GM12878 (cell line): ENCODE data around the gene SH3BGRL3. TPM values are rescaled to one million over a fixed set of nuclear protein-coding genes. Genes with fewer than 3 reads are reported as not detected.

Experiments used
- BCLAF1 ChIP-seq: fragments of 450-650 bp; IDR thresholded peaks from 2 replicates; pipeline ENCODE4 v1.6.1; 2017; ENCODE audit warnings: antibody characterized with exemption, mild to moderate bottlenecking, moderate library complexity
- EED ChIP-seq: sonication (generic); IDR thresholded peaks from 2 replicates; pipeline ENCODE4 v1.6.1; 2016; ENCODE audit warnings: antibody characterized with exemption, low read depth
- EGR1 ChIP-seq, 2 experiments: IDR thresholded peaks; 1 replicate in 1 of 2; 2 replicates in 1 of 2; pipeline ENCODE4 v1.6.1; 2011 to 2012; ENCODE audit warnings: low read depth in 2 of 2, low read length in 2 of 2, borderline replicate concordance in 1 of 2, mild to moderate bottlenecking in 1 of 2, moderate library complexity in 1 of 2
- GATAD2B ChIP-seq: fragments of 450-650 bp; conservative IDR thresholded peaks from 2 replicates; pipeline ENCODE4 v1.6.1; 2017; ENCODE audit warnings: low read depth, mild to moderate bottlenecking, moderate library complexity
- HDAC6 ChIP-seq: fragments of 200-600 bp; sonication (generic); IDR thresholded peaks from one replicate; pipeline ENCODE4 v1.8.0; 2017; ENCODE audit warnings: antibody characterized with exemption; ENCODE audit not compliant: unreplicated experiment
- JUND ChIP-seq: IDR thresholded peaks from 2 replicates; pipeline ENCODE4 v1.6.1; 2012; ENCODE audit warnings: low read depth, mild to moderate bottlenecking, low read length, improper control_type of control experiment, moderate library complexity
- NFXL1 ChIP-seq: fragments of 450-650 bp; IDR thresholded peaks from 2 replicates; pipeline ENCODE4 v1.6.1; 2017; ENCODE audit warnings: antibody characterized with exemption, mild to moderate bottlenecking, borderline replicate concordance
- POLR2AphosphoS2 ChIP-seq: IDR thresholded peaks from 2 replicates; pipeline ENCODE4 v1.6.1; 2011; ENCODE audit warnings: low read depth, mild to moderate bottlenecking, low read length, improper control_type of control experiment, moderate library complexity
- RB1 ChIP-seq: fragments of 450-650 bp; formaldehyde crosslinking; IDR thresholded peaks from 2 replicates; pipeline ENCODE4 v1.6.1; 2017; ENCODE audit warnings: mild to moderate bottlenecking, borderline replicate concordance
- ZNF687 ChIP-seq: fragments of 450-650 bp; IDR thresholded peaks from 2 replicates; pipeline ENCODE4 v1.6.1; 2017; ENCODE audit warnings: mild to moderate bottlenecking, moderate library complexity
- polyA plus RNA-seq, 11 experiments: library from polyadenylated mRNA; depleted of rRNA in 4 of 11; unstranded in 6 of 11; stranded (reverse) in 5 of 11; fragments of >200 nt; fragmentation: Nextera tagmentation in 4 of 11; fragmentation: Illumina TruSeq in 1 of 11; extraction: Ambion mirVana in 4 of 11; extraction: Trizol in 1 of 11; gene quantifications; 1 replicate in 1 of 11; 2 replicates in 10 of 11; pipeline versions ENCODE4 v1.2.1 to v1.2.3, GENCODE V29; 2011 to 2016; ENCODE audit warnings: inconsistent platforms in 2 of 11, missing spikeins in 2 of 11, low read depth in 1 of 11
- total RNA-seq, 4 experiments: library from RNA; depleted of rRNA in 3 of 4; stranded (reverse); fragments of >200 nt in 3 of 4; fragmentation: Illumina TruSeq in 1 of 4; extraction: Trizol in 1 of 4; gene quantifications; 2 replicates each; pipeline versions ENCODE4 v1.2.1 to v1.2.3, GENCODE V29; 2013 to 2021
- TF ChIP-seq, protein P1 (sequence below): IDR thresholded peaks from 2 replicates; pipeline ENCODE4 v1.6.1; 2011; ENCODE audit warnings: borderline replicate concordance, low read depth, mild to moderate bottlenecking, moderate library complexity, mixed read lengths, low read length; ENCODE audit not compliant: insufficient read depth; ENCODE audit errors: extremely low read length
- TF ChIP-seq, protein P2 (sequence below): IDR thresholded peaks from 2 replicates; pipeline ENCODE4 v1.6.1; 2012; ENCODE audit warnings: mild to moderate bottlenecking, low read depth, low read length

Gene SH3BGRL3
- total and polyA plus RNA-seq, 10 of the 15 experiments (the other 5 are each of a cell fraction or from before 2014, with no cell fraction given): 39.7 to 390 (median 118) TPM

DNA sequence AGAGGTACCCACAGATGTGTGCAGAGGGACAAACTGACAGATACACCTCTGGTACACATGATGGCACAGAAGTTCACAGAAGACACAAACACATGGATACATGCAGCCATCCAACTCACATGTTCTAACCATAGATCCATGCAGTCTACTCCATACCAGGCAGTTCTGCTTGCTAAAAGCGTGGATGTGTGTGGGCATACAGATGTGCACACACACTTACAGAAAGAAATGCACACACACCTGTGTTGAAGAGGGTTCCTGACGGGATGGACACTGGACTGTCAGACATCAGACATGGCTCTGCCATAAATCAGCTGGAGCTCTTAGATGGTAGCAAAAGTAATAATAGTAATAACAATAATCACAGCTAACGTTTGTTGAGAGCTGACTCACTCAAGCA lies 44.7 kb downstream of the SH3BGRL3 start (continued):
- no peak for TF ChIP-seq ZNF687
- TF ChIP-seq EGR1 (IDR thresholded peaks at IDR 0.05; ENCODE audit: borderline replicate concordance in 1 of 2, low read depth in 2 of 2, low read length in 2 of 2): no peak
- TF ChIP-seq POLR2AphosphoS2: no peak
- no peak for TF ChIP-seq JUND
- TF ChIP-seq, protein P1, sequence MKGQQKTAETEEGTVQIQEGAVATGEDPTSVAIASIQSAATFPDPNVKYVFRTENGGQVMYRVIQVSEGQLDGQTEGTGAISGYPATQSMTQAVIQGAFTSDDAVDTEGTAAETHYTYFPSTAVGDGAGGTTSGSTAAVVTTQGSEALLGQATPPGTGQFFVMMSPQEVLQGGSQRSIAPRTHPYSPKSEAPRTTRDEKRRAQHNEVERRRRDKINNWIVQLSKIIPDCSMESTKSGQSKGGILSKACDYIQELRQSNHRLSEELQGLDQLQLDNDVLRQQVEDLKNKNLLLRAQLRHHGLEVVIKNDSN: no peak
- TF ChIP-seq EED: no peak
- TF ChIP-seq HDAC6: no peak
- TF ChIP-seq GATAD2B: no peak
- no peak for TF ChIP-seq NFXL1
- no peak for TF ChIP-seq RB1
- TF ChIP-seq BCLAF1: no peak
- TF ChIP-seq, protein P2, sequence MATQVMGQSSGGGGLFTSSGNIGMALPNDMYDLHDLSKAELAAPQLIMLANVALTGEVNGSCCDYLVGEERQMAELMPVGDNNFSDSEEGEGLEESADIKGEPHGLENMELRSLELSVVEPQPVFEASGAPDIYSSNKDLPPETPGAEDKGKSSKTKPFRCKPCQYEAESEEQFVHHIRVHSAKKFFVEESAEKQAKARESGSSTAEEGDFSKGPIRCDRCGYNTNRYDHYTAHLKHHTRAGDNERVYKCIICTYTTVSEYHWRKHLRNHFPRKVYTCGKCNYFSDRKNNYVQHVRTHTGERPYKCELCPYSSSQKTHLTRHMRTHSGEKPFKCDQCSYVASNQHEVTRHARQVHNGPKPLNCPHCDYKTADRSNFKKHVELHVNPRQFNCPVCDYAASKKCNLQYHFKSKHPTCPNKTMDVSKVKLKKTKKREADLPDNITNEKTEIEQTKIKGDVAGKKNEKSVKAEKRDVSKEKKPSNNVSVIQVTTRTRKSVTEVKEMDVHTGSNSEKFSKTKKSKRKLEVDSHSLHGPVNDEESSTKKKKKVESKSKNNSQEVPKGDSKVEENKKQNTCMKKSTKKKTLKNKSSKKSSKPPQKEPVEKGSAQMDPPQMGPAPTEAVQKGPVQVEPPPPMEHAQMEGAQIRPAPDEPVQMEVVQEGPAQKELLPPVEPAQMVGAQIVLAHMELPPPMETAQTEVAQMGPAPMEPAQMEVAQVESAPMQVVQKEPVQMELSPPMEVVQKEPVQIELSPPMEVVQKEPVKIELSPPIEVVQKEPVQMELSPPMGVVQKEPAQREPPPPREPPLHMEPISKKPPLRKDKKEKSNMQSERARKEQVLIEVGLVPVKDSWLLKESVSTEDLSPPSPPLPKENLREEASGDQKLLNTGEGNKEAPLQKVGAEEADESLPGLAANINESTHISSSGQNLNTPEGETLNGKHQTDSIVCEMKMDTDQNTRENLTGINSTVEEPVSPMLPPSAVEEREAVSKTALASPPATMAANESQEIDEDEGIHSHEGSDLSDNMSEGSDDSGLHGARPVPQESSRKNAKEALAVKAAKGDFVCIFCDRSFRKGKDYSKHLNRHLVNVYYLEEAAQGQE: no peak
- TF ChIP-seq, all 136 proteins: peak for 0
